Ovary (tissue), 9 donors: Measurements from ENCODE around the gene TBC1D2. TPM values are rescaled to one million over a fixed set of nuclear protein-coding genes. Genes with fewer than 3 reads are reported as not detected.

ENCODE experiments used
- DNase-seq, 5 donors: peaks; one replicate each; pipeline ENCODE4 v3.0.0-alpha.2; 2019 to 2020
- H3K27ac ChIP-seq, 2 donors: fragments of 200-600 bp; one replicate each; pipeline versions ENCODE4 v1.5.1 to v1.8.0; 2019 to 2022
- H3K27me3 ChIP-seq: fragments of 200-600 bp; one replicate; pipeline ENCODE4 v1.8.0; 2022
- H3K36me3 ChIP-seq: fragments of 200-600 bp; sonication (generic); one replicate; pipeline ENCODE4 v1.5.1; 2019
- H3K4me1 ChIP-seq: one replicate; pipeline ENCODE4 v1.8.1; 2013; ENCODE audit warnings: mild to moderate bottlenecking, moderate library complexity; ENCODE audit not compliant: insufficient read depth
- H3K4me3 ChIP-seq: fragments of 200-600 bp; sonication (generic); one replicate; pipeline ENCODE4 v1.5.1; 2017
- H3K9me3 ChIP-seq, 2 donors: fragments of 200-600 bp in 1 of 2; sonication (generic) in 1 of 2; one replicate each; pipeline versions ENCODE4 v1.5.1 to v1.8.1; 2013 to 2019; ENCODE audit warnings: mild to moderate bottlenecking in 1 of 2, moderate library complexity in 1 of 2
- EP300 ChIP-seq: sonication (generic); formaldehyde crosslinking; IDR thresholded peaks from one replicate; pipeline ENCODE4 v1.6.1; 2017; ENCODE audit warnings: antibody characterized with exemption
- POLR2A ChIP-seq: fragments of 450-650 bp; IDR thresholded peaks from one replicate; pipeline ENCODE4 v1.6.1; 2017; ENCODE audit warnings: antibody characterized with exemption, mild to moderate bottlenecking, moderate library complexity
- WGBS, 3 donors: extraction: QIAGEN DNeasy Blood & Tissue Kit in 1 of 3; methylation state at CpG; one replicate each; pipeline versions ENCODE4 v1.1.5 to v1.1.7; 2013 to 2017; 5-methylcytosine and 5-hydroxymethylcytosine counted together
- intact Hi-C, 4 donors: fragments of 100-400 bp; cut with DNase I; formaldehyde crosslinking; loops; one replicate each; pipeline versions ENCODE4 v1.11.0 to v1.15.1; 2022 to 2023
- polyA plus RNA-seq, 2 donors: library from polyadenylated mRNA; stranded (reverse); fragments of 200-250 nt in 1 of 2; fragments of 350-450 nt in 1 of 2; fragmentation: Illumina TruSeq in 1 of 2; extraction: RNeasy Lipid Tissue Mini Kit (QIAGEN cat#74804) in 1 of 2; gene quantifications; one replicate each; pipeline ENCODE4 v1.2.3, GENCODE V29; 2013 to 2014
- total RNA-seq, 7 donors: library from RNA; depleted of rRNA in 2 of 7; stranded (reverse); fragments of >200 nt in 2 of 7; fragmentation: NEBNext Ultra II Directional in 3 of 7; extraction: Animal tissue kit (Norgen Biotek cat#: 25700) in 3 of 7; gene quantifications; one replicate each; pipeline versions ENCODE4 v1.1.0 to v1.2.4, GENCODE V29; 2016 to 2023
- TF ChIP-seq, protein P1 (sequence below), 3 donors: fragments of 450-650 bp in 2 of 3; fragments of 200-600 bp in 1 of 3; IDR thresholded peaks; one replicate each; pipeline versions ENCODE4 v1.5.1 to v1.8.0; 2016 to 2022; ENCODE audit warnings: antibody characterized with exemption in 3 of 3, mild to moderate bottlenecking in 1 of 3
- donor health status: DM: no; HTN: no; CAD: no; lungs with moderate emphysema.
- donor health status: DM: no; HTN: no; CAD: no.
- donor health status: Bipolar disorder and iron deficiency.
- donor health status: DM: yes; HTN: yes; CAD: no.
- donor health status: DM: no; HTN: no; CAD: no.
- donor health status: DM: yes; HTN: yes; CAD: no.

The TBC1D2 gene
- total and polyA plus RNA-seq, 9 donors, result 1.7 to 11.3 (median 4.4) TPM

DNA sequence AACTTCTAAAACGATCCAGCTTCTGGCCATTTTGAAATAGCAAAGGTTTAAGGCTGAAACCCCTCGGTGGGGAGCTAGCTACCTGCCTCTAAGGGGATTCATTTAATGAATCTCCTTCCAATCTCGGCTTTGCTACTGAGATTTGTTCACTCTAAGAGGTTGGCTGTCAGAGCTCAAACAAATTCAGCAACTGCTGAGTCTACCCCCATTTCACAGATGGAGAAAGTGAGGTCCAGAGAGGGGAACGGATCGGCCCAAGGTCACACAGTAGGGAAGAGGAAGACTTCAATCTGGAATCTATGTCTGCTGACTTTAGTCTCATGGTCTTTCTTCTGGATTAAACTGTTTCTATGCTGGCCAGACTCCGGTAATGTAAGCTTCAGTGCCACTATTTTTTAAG lies 66.0 kb downstream of the TBC1D2 start:
- H3K36me3 ChIP-seq, result no peaks in the 10 kb centered on the region
- no peak for DNase-seq
- H3K4me3 ChIP-seq, result no peak overlapping the region
- H3K27me3 ChIP-seq, result no peaks in the 10 kb centered on the region
- no peak overlapping the region for H3K27ac ChIP-seq
- TF ChIP-seq, protein P1, sequence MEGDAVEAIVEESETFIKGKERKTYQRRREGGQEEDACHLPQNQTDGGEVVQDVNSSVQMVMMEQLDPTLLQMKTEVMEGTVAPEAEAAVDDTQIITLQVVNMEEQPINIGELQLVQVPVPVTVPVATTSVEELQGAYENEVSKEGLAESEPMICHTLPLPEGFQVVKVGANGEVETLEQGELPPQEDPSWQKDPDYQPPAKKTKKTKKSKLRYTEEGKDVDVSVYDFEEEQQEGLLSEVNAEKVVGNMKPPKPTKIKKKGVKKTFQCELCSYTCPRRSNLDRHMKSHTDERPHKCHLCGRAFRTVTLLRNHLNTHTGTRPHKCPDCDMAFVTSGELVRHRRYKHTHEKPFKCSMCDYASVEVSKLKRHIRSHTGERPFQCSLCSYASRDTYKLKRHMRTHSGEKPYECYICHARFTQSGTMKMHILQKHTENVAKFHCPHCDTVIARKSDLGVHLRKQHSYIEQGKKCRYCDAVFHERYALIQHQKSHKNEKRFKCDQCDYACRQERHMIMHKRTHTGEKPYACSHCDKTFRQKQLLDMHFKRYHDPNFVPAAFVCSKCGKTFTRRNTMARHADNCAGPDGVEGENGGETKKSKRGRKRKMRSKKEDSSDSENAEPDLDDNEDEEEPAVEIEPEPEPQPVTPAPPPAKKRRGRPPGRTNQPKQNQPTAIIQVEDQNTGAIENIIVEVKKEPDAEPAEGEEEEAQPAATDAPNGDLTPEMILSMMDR (IDR thresholded peaks at IDR 0.05), result no peak
- TF ChIP-seq EP300 (no peak), POLR2A (no peak)
- H3K4me1 ChIP-seq, result no peaks in the 10 kb centered on the region
- H3K9me3 ChIP-seq, result no peaks in the 10 kb centered on the region
- intact Hi-C loops, result no loop called here
- WGBS, 3 donors, result 58 to 73% (median 66%) methylated on average over 6 of the region's 6 CpGs

DNA sequence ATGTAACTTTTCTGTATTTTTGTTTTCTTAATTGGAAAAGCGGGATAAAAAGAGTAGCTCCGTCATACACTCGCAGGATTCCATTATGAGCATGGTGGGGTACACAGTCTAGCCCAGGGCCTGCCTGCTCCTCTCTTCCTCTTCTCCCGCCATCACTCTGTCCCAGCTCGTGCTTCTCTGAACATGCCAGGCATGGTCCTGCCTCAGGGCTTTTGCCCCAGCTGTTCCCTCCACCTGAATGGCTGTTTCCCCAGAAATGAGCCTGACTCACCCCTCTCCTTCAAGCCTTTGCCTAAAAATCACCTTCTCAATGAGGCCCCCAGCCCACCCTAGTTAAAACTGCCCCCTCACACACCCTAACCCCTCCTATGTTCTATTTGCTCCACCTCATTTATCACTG lies 67.5 kb downstream of the TBC1D2 start:
- Histone ChIP-seq H3K4me3 (no peak overlapping the region), H3K4me1 (no peaks in the 10 kb centered on the region), H3K27ac (no peak overlapping the region), H3K27me3 (no peaks in the 10 kb centered on the region), H3K36me3 (no peaks in the 10 kb centered on the region), H3K9me3 (no peaks in the 10 kb centered on the region)
- TF ChIP-seq, protein P1 (IDR thresholded peaks at IDR 0.05), result no peak
- no peak for TF ChIP-seq EP300
- TF ChIP-seq POLR2A, result no peak
- no peak for DNase-seq
- intact Hi-C loops, result no loop called here
- WGBS, 3 donors, result 85 to 88% (median 87%) methylated on average over 5 of the region's 5 CpGs

DNA sequence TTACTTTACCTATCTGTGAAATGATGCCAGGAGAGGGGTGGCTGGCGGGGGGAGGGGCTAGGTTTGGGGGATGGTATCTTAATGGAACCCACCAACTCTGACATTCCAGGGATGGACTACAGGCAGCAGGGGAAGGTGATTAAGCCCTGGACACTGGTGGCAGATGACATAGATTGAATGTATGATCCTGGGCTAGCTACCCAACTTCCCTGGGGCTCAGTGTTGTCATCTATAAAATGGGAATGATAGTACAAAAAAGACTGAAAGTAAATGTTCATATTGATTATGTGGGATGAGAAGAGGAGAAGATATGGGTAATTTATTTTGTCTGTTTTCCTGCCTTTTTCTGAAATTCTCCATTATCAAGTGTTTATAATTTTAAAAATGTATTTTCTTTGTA lies 69.2 kb downstream of the TBC1D2 start:
- Histone ChIP-seq H3K9me3 (no peaks in the 10 kb centered on the region), H3K27me3 (no peaks in the 10 kb centered on the region), H3K4me3 (no peak overlapping the region), H3K36me3 (no peaks in the 10 kb centered on the region), H3K4me1 (no peaks in the 10 kb centered on the region), H3K27ac (no peak overlapping the region)
- 0 to 90% (median 35%) methylated on average over 1 of the region's 1 CpG for WGBS, 3 donors
- TF ChIP-seq, protein P1 (IDR thresholded peaks at IDR 0.05), result no peak
- TF ChIP-seq POLR2A (no peak), EP300 (no peak)
- no peak for DNase-seq
- intact Hi-C loops, result no loop called here

DNA sequence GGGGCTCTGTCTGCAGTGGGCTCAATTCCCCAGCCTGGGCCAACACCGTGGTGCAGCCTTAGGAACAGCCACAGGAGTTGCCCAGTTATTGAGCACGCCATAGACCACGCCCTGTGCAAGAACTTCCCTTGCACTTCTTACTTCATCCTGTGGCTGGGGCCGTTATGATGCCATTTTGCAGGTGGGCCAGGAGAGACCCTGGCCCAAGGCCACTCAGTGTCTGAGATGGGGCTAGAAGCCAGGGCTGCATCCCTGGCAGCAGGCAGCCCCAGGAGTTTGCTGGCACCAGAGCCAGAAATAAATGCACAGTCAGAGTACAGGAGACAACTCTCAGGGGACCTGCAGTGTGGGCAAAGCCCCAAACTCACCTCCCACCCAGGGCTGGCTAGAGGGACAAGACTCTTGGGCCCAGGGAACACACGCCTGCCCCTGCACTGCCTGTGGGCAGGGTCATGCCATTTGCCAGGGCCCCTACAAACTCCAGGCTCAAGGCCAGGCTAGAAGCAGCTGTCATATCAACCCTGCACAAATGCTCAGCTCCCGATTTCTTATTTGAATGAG lies 69.8 kb downstream of the TBC1D2 start:
- H3K27ac ChIP-seq, result no peak overlapping the region
- no peaks in the 10 kb centered on the region for H3K9me3 ChIP-seq
- no peak overlapping the region for H3K4me3 ChIP-seq
- intact Hi-C loops, result no loop called here
- 52 to 66% (median 66%) methylated on average over 6 of the region's 6 CpGs for WGBS, 3 donors
- TF ChIP-seq EP300 (no peak), POLR2A (no peak)
- H3K4me1 ChIP-seq, result no peaks in the 10 kb centered on the region
- DNase-seq, result no peak
- H3K36me3 ChIP-seq, result no peaks in the 10 kb centered on the region
- no peaks in the 10 kb centered on the region for H3K27me3 ChIP-seq

DNA sequence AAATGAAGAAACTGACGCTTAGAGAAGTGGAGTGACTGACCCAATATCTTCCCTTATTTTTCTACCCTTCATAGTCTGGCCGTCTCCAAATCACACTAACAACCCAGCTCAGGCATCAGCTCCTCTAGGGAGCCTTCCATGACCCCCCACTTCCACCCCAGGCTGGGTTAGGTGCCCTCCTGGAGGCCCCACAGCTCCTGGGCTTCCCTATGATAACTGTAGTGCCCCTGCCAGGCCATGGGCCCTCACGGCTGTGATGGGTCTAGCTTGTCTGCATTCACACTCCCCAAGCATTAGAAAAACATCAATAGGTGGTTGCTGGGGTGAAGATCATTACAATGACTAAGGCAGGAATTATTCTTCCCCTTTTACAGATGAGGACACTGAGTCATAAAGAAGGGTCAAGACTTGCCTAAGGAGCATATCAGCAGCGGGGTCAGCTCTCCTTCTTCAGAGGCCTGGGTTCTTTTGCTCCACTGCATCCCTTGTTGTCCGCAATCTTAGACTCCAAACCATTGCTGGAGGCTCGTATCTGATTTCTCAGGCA lies 70.4 kb downstream of the TBC1D2 start:
- Histone ChIP-seq H3K9me3 (no peaks in the 10 kb centered on the region), H3K36me3 (no peaks in the 10 kb centered on the region), H3K27ac (no peak overlapping the region), H3K4me1 (no peaks in the 10 kb centered on the region), H3K4me3 (no peak overlapping the region), H3K27me3 (no peaks in the 10 kb centered on the region)
- DNase-seq, result no peak
- TF ChIP-seq, protein P1 (IDR thresholded peaks at IDR 0.05), result no peak
- TF ChIP-seq EP300 (no peak), POLR2A (no peak)
- intact Hi-C loops, result no loop called here
- 77 to 96% (median 92%) methylated on average over 6 of the region's 6 CpGs for WGBS, 3 donors
